Heart right ventricle (tissue), 16 donors: Measurements from ENCODE around the gene LSP1. TPM values are rescaled to one million over a fixed set of nuclear protein-coding genes. Genes with fewer than 3 reads are reported as not detected.

Experiments used
- ATAC-seq, 8 donors: fragments of 200-7000 bp; cut with Tn5 transposase; one replicate each; pipeline ENCODE4 v1.9.1; 2020; ENCODE audit warnings: mild to moderate bottlenecking in 8 of 8, moderate library complexity in 8 of 8, moderate number of reproducible peaks in 1 of 8
- DNase-seq, 2 donors: peaks; one replicate each; pipeline ENCODE4 v3.0.0-alpha.2; 2020
- H3K27ac ChIP-seq, 10 donors: fragments of 200-600 bp; sonication (generic) in 2 of 10; one replicate each; pipeline versions ENCODE4 v1.5.0 to v1.8.0; 2020 to 2022; ENCODE audit warnings: mild to moderate bottlenecking in 3 of 10
- H3K27me3 ChIP-seq, 7 donors: fragments of 200-600 bp; one replicate each; pipeline ENCODE4 v1.8.0; 2021 to 2022; ENCODE audit warnings: mild to moderate bottlenecking in 2 of 7
- H3K36me3 ChIP-seq, 9 donors: fragments of 200-600 bp; sonication (generic) in 1 of 9; one replicate each; pipeline versions ENCODE4 v1.5.0 to v1.8.0; 2020 to 2022; ENCODE audit warnings: mild to moderate bottlenecking in 2 of 9
- H3K4me1 ChIP-seq, 9 donors: fragments of 200-600 bp; sonication (generic) in 1 of 9; one replicate each; pipeline versions ENCODE4 v1.5.0 to v1.8.0; 2020 to 2022; ENCODE audit warnings: mild to moderate bottlenecking in 4 of 9
- H3K4me3 ChIP-seq, 10 donors: fragments of 200-600 bp; sonication (generic) in 2 of 10; one replicate each; pipeline versions ENCODE4 v1.5.0 to v1.8.0; 2020 to 2022; ENCODE audit warnings: mild to moderate bottlenecking in 7 of 10, moderate library complexity in 2 of 10
- H3K9me3 ChIP-seq, 11 donors: fragments of 200-600 bp in 10 of 11; sonication (generic) in 2 of 11; one replicate each; pipeline versions ENCODE4 v1.5.0 to v1.8.0; 2013 to 2022; ENCODE audit warnings: mild to moderate bottlenecking in 2 of 11, control low read depth in 1 of 11, moderate library complexity in 1 of 11
- WGBS, 2 donors: extraction: QIAGEN DNeasy Blood & Tissue Kit; methylation state at CpG; one replicate each; pipeline ENCODE4 v1.1.7; 2013; ENCODE audit warnings: inconsistent platforms in 1 of 2; 5-methylcytosine and 5-hydroxymethylcytosine counted together
- intact Hi-C, 10 donors: fragments of 100-400 bp; cut with DNase I; formaldehyde crosslinking; loops; one replicate each; pipeline versions ENCODE4 v1.11.1 to v1.14.2; 2022
- polyA plus RNA-seq, 2 donors: library from polyadenylated mRNA; stranded (reverse); fragments of 200-250 nt; gene quantifications; one replicate each; pipeline ENCODE4 v1.2.3, GENCODE V29; 2013
- total RNA-seq, 10 donors: library from RNA; stranded (reverse); fragmentation: NEBNext Ultra II Directional in 3 of 10; extraction: Animal tissue kit (Norgen Biotek cat#: 25700) in 3 of 10; gene quantifications; one replicate each; pipeline versions ENCODE4 v1.2.1 to v1.2.4, GENCODE V29; 2021 to 2023
- TF ChIP-seq, protein P1 (sequence below), 9 donors: fragments of 200-600 bp; sonication (generic) in 2 of 9; IDR thresholded peaks; one replicate each; pipeline versions ENCODE4 v1.5.0 to v1.8.0; 2021 to 2022; ENCODE audit warnings: antibody characterized with exemption in 9 of 9, mild to moderate bottlenecking in 5 of 9, moderate library complexity in 1 of 9
- donor health status: Arrhythmogenic right ventricular cardiomyopathy.
- donor health status: ischemic (EF 13 %, LVEDD 7.1; RV severe dilation, severe dysfunction).
- donor health status: healthy with polysubstance abuse.
- donor health status: DM: no; HTN: yes; CAD: no.
- donor health status: DM: no; HTN: no; CAD: no.
- donor health status: ischemic (EF 25% LVEDD 6.9; RV normal size, moderate dysfunction).
- donor health status: ischemic (EF 25% LVEDD 5.7; RV mildly dilated, moderate dysfunction).
- donor health status: healthy.
- donor health status: DM: yes; HTN: yes; CAD: no.
- donor health status: Ischemic cardiomyopathy.
- donor health status: ischemic (EF 35%, LVEDD 5.7; RV mildly dilated, moderate dysfunction).
- donor health status: nonischemic (EF 11% LVEDD 7.7; RV severe dilation, severe dysfunction).
- donor health status: DM: yes; HTN: yes; CAD: no.
- donor health status: PGD.
- donor health status: ischemic (EF 29% LVEDD 5.4; RV normal size, mild dysfunction).
- donor health status: nonischemic (EF 23%, LVEDD 6.1; RV moderate dilation, normal function).

The LSP1 gene
- total and polyA plus RNA-seq, 12 donors, result 16.0 to 57.2 (median 21.4) TPM

DNA sequence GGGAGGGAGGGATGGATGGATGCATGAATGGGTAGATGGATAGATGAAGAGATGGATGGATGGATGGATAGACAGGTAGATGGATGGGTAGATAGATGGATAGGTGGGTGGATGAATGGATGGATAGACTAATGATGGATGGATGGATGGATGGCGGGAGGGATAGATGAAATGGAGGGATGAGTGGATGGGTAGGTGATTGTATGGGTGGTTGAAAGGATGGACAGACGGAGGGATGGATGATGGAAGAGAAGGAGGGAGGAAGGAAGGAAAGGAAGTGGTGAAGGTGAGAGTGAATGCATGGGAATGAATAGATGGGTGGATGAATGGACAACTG lies 62.9 kb downstream of the LSP1 start:
- DNase-seq (no peak), ATAC-seq (no peak)
- Histone ChIP-seq H3K27me3 (no peaks in the 10 kb centered on the region), H3K36me3 (no peaks in the 10 kb centered on the region), H3K27ac (peak overlapping the region in 1 of 10 donors; percentile 94), H3K4me1 (peaks cover 23 to 63% (median 46%) of the 10 kb centered on the region in 9 donors), H3K9me3 (no peaks in the 10 kb centered on the region), H3K4me3 (no peak overlapping the region)
- intact Hi-C loops, result loop anchor here in 9 of 10 donors (1.0 to 5.0 kb wide), 5 partner anchors 17 to 33 kb away; no protein-coding TSS in a partner anchor
- 96 to 99% methylated on average over 2 of the region's 2 CpGs for WGBS, 2 donors
- TF ChIP-seq, protein P1, sequence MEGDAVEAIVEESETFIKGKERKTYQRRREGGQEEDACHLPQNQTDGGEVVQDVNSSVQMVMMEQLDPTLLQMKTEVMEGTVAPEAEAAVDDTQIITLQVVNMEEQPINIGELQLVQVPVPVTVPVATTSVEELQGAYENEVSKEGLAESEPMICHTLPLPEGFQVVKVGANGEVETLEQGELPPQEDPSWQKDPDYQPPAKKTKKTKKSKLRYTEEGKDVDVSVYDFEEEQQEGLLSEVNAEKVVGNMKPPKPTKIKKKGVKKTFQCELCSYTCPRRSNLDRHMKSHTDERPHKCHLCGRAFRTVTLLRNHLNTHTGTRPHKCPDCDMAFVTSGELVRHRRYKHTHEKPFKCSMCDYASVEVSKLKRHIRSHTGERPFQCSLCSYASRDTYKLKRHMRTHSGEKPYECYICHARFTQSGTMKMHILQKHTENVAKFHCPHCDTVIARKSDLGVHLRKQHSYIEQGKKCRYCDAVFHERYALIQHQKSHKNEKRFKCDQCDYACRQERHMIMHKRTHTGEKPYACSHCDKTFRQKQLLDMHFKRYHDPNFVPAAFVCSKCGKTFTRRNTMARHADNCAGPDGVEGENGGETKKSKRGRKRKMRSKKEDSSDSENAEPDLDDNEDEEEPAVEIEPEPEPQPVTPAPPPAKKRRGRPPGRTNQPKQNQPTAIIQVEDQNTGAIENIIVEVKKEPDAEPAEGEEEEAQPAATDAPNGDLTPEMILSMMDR (IDR thresholded peaks at IDR 0.05), result no peak

DNA sequence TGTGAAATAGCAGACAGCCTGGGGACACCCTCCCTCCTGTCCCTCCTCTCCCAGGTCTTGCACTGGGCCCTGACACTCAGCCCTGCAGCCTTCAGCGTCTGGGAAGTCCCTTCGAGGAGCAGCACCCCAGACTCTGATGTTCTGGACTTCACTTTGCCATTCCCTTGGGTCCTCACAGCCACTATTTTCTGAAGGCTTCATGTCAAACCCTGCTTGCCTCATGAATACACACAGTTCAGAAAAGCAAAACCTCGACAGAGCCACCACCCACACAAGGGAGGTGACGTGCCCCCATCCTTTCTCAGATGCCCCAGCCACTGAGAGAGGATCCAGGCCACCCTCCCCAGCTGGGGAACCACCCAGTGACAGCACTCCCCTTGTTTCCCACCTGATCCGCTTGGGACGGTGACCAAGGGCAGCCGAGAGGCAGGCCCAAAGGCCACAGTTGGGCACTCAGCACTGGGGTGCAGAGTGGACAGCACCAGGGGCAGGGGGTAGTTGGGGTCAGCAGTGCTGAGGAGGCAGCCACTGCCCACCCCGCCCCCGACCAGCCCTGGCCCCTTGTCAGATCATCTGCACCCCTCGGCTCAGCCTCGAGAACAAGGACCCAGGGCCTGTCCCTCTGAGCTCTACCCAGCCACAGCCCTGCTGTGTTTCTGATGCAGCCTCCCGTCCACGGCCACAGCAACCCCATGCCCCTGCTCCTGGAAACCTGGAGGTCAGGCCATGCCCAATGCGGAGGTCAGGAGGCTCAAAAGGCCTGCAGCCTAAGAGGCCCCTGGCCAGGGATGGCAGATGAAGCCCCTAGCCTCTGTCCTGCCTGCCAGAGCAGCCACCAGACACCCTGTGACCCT lies 63.5 kb downstream of the LSP1 start:
- TF ChIP-seq, protein P1 (IDR thresholded peaks at IDR 0.05), result no peak
- WGBS, 2 donors, result 80 to 84% methylated on average over 14 of the region's 14 CpGs
- DNase-seq (peak in 1 of 2 donors; percentile 23), ATAC-seq (no peak)
- Histone ChIP-seq H3K9me3 (no peaks in the 10 kb centered on the region), H3K27ac (peak overlapping the region in 9 of 10 donors; percentile 40 to 94 (median 81)), H3K4me3 (peak overlapping the region in 2 of 10 donors; percentile 29 to 31), H3K36me3 (no peaks in the 10 kb centered on the region), H3K27me3 (no peaks in the 10 kb centered on the region), H3K4me1 (peaks cover 23 to 67% (median 52%) of the 10 kb centered on the region in 9 donors)
- intact Hi-C loops, result loop anchor here in 9 of 10 donors (1.0 to 5.0 kb wide), 3 partner anchors 23 to 34 kb away; no protein-coding TSS in a partner anchor

DNA sequence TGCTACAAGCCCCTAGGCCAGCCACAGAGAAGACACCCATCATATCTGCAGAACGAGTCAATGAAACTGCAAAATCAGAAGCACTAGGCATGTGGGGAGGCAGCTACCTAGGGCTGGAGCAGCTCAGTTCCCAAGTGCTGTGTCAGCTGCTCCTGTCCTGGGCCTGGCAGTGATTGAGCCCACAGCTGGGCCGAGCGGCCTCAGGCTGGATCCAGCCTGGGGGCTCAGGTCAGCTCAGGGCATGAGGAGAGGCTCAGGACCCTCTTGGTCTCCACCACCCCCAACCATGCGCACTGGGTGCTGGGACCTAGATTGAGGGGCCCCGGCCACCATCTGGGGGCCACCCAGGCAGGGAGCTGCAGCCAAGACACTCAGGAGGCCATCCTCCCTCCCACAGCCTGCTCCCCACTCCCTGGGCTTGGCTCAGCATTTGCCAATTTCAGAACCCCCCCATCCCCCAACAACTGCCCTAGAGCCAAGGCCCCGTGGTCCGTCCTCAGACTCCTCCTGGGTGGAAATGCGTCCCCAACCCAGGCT lies 64.2 kb downstream of the LSP1 start:
- Histone ChIP-seq H3K4me1 (peaks cover 21 to 70% (median 56%) of the 10 kb centered on the region in 9 donors), H3K27me3 (no peaks in the 10 kb centered on the region), H3K36me3 (no peaks in the 10 kb centered on the region), H3K4me3 (peak overlapping the region in 8 of 10 donors; percentile 3 to 32 (median 22)), H3K9me3 (no peaks in the 10 kb centered on the region), H3K27ac (peak overlapping the region; percentile 29 to 94 (median 72))
- DNase-seq, result no peak
- WGBS, 2 donors, result 60 to 77% methylated on average over 8 of the region's 8 CpGs
- TF ChIP-seq, protein P1 (IDR thresholded peaks at IDR 0.05), result no peak
- intact Hi-C loops, result loop anchor here (1.0 to 5.0 kb wide), 3 partner anchors 24 to 35 kb away; no protein-coding TSS in a partner anchor
- ATAC-seq, result peak; percentile 23 to 49 (median 44)
